A549 (cell line): ENCODE results near the gene ABCC9.

Experiments used
- CTCF ChIP-seq: fragments of >200 bp; sonication (Bioruptor Twin); formaldehyde crosslinking; IDR thresholded peaks from 3 replicates; pipeline ENCODE4 v1.5.1; 2016
- EP300 ChIP-seq, 2 experiments: fragments of >200 bp; sonication (Bioruptor Twin); formaldehyde crosslinking; IDR thresholded peaks; 2 replicates in 1 of 2; 3 replicates in 1 of 2; pipeline ENCODE4 v1.6.1; 2016 to 2017
- FOSL2 ChIP-seq, 2 experiments: fragments of 450-650 bp in 1 of 2; fragments of >200 bp in 1 of 2; sonication (Bioruptor Twin) in 1 of 2; formaldehyde crosslinking; IDR thresholded peaks; 2 replicates each; pipeline versions ENCODE4 v1.5.0 to v1.6.1; 2016 to 2020; ENCODE audit warnings: mild to moderate bottlenecking in 1 of 2, moderate library complexity in 1 of 2
- JUNB ChIP-seq: fragments of >200 bp; sonication (Bioruptor Twin); formaldehyde crosslinking; IDR thresholded peaks from 2 replicates; pipeline ENCODE4 v1.6.1; 2016
- MAFK ChIP-seq: fragments of 450-650 bp; IDR thresholded peaks from 2 replicates; pipeline ENCODE4 v1.6.1; 2014; ENCODE audit not compliant: partially characterized antibody
- MAX ChIP-seq: IDR thresholded peaks from 2 replicates; pipeline ENCODE4 v1.6.1; 2012
- POLR2A ChIP-seq: IDR thresholded peaks from 2 replicates; pipeline ENCODE4 v1.6.1; 2012; ENCODE audit warnings: mild to moderate bottlenecking, low read length
- RAD21 ChIP-seq, 2 experiments: fragments of >200 bp in 1 of 2; sonication (Bioruptor Twin) in 1 of 2; formaldehyde crosslinking in 1 of 2; IDR thresholded peaks in 1 of 2; conservative IDR thresholded peaks in 1 of 2; 2 replicates in 1 of 2; 3 replicates in 1 of 2; pipeline ENCODE4 v1.6.1; 2012 to 2018; ENCODE audit warnings: inconsistent platforms in 1 of 2
- RCOR1 ChIP-seq: fragments of 150-350 bp; IDR thresholded peaks from 2 replicates; pipeline ENCODE4 v1.6.1; 2014; ENCODE audit warnings: antibody characterized with exemption, low read length, low read depth
- SMC3 ChIP-seq: fragments of >200 bp; sonication (Bioruptor Twin); formaldehyde crosslinking; IDR thresholded peaks from 3 replicates; pipeline ENCODE4 v1.6.1; 2018; ENCODE audit warnings: inconsistent platforms
- ZSCAN20 ChIP-seq: fragments of 250-450 bp; sonication (Bioruptor Pico); IDR thresholded peaks from 2 replicates; pipeline ENCODE4 v1.8.0; 2022; ENCODE audit warnings: mild to moderate bottlenecking, moderate library complexity
- TF ChIP-seq, protein P1 (sequence below): IDR thresholded peaks from 2 replicates; pipeline ENCODE4 v1.6.1; 2012
- TF ChIP-seq, protein P2 (sequence below): fragments of 450-650 bp; IDR thresholded peaks from 2 replicates; pipeline ENCODE4 v1.6.1; 2014; ENCODE audit warnings: antibody characterized with exemption

- TF ChIP-seq CTCF = no peak
- no peak for TF ChIP-seq ZSCAN20 (CRISPR knock-in tag)
- TF ChIP-seq MAFK = no peak
- TF ChIP-seq RCOR1 = no peak
- TF ChIP-seq RAD21 (conservative IDR thresholded peaks at IDR 0.05 in 1 of 2, IDR thresholded peaks at IDR 0.05 in 1 of 2) = no peak
- TF ChIP-seq POLR2A = no peak
- TF ChIP-seq MAX = no peak
- TF ChIP-seq EP300 (IDR thresholded peaks at IDR 0.05) = no peak
- TF ChIP-seq FOSL2 (IDR thresholded peaks at IDR 0.05) = no peak
- no peak for TF ChIP-seq FOSL2 (CRISPR knock-in tag; IDR thresholded peaks at IDR 0.05)
- TF ChIP-seq, protein P1, sequence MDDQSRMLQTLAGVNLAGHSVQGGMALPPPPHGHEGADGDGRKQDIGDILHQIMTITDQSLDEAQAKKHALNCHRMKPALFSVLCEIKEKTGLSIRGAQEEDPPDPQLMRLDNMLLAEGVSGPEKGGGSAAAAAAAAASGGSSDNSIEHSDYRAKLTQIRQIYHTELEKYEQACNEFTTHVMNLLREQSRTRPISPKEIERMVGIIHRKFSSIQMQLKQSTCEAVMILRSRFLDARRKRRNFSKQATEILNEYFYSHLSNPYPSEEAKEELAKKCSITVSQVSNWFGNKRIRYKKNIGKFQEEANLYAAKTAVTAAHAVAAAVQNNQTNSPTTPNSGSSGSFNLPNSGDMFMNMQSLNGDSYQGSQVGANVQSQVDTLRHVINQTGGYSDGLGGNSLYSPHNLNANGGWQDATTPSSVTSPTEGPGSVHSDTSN = no peak
- TF ChIP-seq, protein P2, sequence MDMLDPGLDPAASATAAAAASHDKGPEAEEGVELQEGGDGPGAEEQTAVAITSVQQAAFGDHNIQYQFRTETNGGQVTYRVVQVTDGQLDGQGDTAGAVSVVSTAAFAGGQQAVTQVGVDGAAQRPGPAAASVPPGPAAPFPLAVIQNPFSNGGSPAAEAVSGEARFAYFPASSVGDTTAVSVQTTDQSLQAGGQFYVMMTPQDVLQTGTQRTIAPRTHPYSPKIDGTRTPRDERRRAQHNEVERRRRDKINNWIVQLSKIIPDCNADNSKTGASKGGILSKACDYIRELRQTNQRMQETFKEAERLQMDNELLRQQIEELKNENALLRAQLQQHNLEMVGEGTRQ = no peak
- no peak for TF ChIP-seq JUNB
- no peak for TF ChIP-seq SMC3
These were observed 126.4 kb downstream of the ABCC9 start for GRCh38 chr12:21814814-21815213.
